Esophagus muscularis mucosa (tissue), 4 donors: ENCODE measurements around the gene VWDE. TPM values are rescaled to one million over a fixed set of nuclear protein-coding genes. Genes with fewer than 3 reads are reported as not detected.

Experiments used
- DNase-seq: peaks from one replicate; pipeline ENCODE4 v3.0.0-alpha.2; 2017; ENCODE audit errors: extremely low spot score
- H3K27ac ChIP-seq, 4 donors: fragments of 200-600 bp; sonication (generic); replicated peaks in 1 of 4; 1 replicate in 3 of 4; 2 replicates in 1 of 4; pipeline ENCODE4 v1.5.1; 2016 to 2019; ENCODE audit warnings: mild to moderate bottlenecking in 1 of 4
- H3K27me3 ChIP-seq, 4 donors: fragments of 200-600 bp; sonication (generic); one replicate each; pipeline versions ENCODE4 v1.5.1 to v1.6.0; 2016 to 2019
- H3K36me3 ChIP-seq, 4 donors: fragments of 200-600 bp; sonication (generic); one replicate each; pipeline ENCODE4 v1.5.1; 2016 to 2019
- H3K4me1 ChIP-seq, 4 donors: fragments of 200-600 bp; sonication (generic); one replicate each; pipeline ENCODE4 v1.5.1; 2016 to 2019
- H3K4me3 ChIP-seq, 4 donors: fragments of 200-600 bp; sonication (generic); 1 replicate in 2 of 4; 2 replicates in 2 of 4; pipeline ENCODE4 v1.5.1; 2016 to 2019; ENCODE audit warnings: mild to moderate bottlenecking in 4 of 4, moderate library complexity in 1 of 4
- H3K9me3 ChIP-seq, 4 donors: fragments of 200-600 bp; sonication (generic); 1 replicate in 3 of 4; 2 replicates in 1 of 4; pipeline ENCODE4 v1.5.1; 2016 to 2019
- CTCF ChIP-seq, 3 experiments: fragments of 200-600 bp in 2 of 3; fragments of 450-650 bp in 1 of 3; sonication (generic) in 2 of 3; IDR thresholded peaks; one replicate each; pipeline ENCODE4 v1.5.1; 2017 to 2019; ENCODE audit warnings: antibody characterized with exemption in 3 of 3, mild to moderate bottlenecking in 2 of 3, moderate library complexity in 1 of 3
- EP300 ChIP-seq: sonication (generic); formaldehyde crosslinking; IDR thresholded peaks from one replicate; pipeline ENCODE4 v1.6.1; 2017; ENCODE audit warnings: antibody characterized with exemption
- POLR2A ChIP-seq: fragments of 450-650 bp; IDR thresholded peaks from one replicate; pipeline ENCODE4 v1.6.1; 2017; ENCODE audit warnings: antibody characterized with exemption, moderate library complexity, mild to moderate bottlenecking, low read depth
- POLR2AphosphoS5 ChIP-seq, 2 donors: sonication (generic); formaldehyde crosslinking; IDR thresholded peaks; one replicate each; pipeline ENCODE4 v1.6.1; 2017; ENCODE audit warnings: antibody characterized with exemption in 2 of 2
- WGBS: methylation state at CpG from one replicate; pipeline ENCODE4 v1.1.5; 2018; 5-methylcytosine and 5-hydroxymethylcytosine counted together
- intact Hi-C: fragments of 100-400 bp; cut with DNase I; formaldehyde crosslinking; loops from one replicate; pipeline ENCODE4 v1.15.1; 2023
- total RNA-seq, 4 donors: library from RNA; depleted of rRNA; stranded (reverse); fragments of >200 nt; gene quantifications; one replicate each; pipeline versions ENCODE4 v1.1.0 to v1.2.1, GENCODE V29; 2016

VWDE gene
- total RNA-seq, 4 donors from 2014 or later: not detected

GRCh38 chr7:12350971-12351370 is 52.7 kb downstream of the VWDE start:
- Histone ChIP-seq H3K36me3 (no peaks in the 10 kb centered on the region), H3K9me3 (peaks cover 0 to 6% (median 0%) of the 10 kb centered on the region in 4 donors), H3K4me3 (no peak overlapping the region), H3K4me1 (no peaks in the 10 kb centered on the region), H3K27me3 (no peaks in the 10 kb centered on the region), H3K27ac (no peak overlapping the region)
- WGBS: 93% methylated on average over 3 of the region's 3 CpGs
- intact Hi-C loops: no loop called here
- TF ChIP-seq POLR2A: no peak
- TF ChIP-seq EP300: no peak
- no peak for TF ChIP-seq POLR2AphosphoS5 (IDR thresholded peaks at IDR 0.05)
- TF ChIP-seq CTCF (IDR thresholded peaks at IDR 0.05): no peak
- no peak for DNase-seq

GRCh38 chr7:12337095-12337494 is 66.6 kb downstream of the VWDE start:
- Histone ChIP-seq H3K9me3 (no peaks in the 10 kb centered on the region), H3K4me1 (no peaks in the 10 kb centered on the region), H3K27me3 (no peaks in the 10 kb centered on the region), H3K27ac (no peak overlapping the region), H3K36me3 (no peaks in the 10 kb centered on the region), H3K4me3 (no peak overlapping the region)
- DNase-seq: no peak
- 93% methylated on average over 2 of the region's 2 CpGs for WGBS
- TF ChIP-seq POLR2AphosphoS5 (IDR thresholded peaks at IDR 0.05) (no peak), EP300 (no peak), CTCF (IDR thresholded peaks at IDR 0.05) (no peak), POLR2A (no peak)
- intact Hi-C loops: no loop called here

- WGBS: 62% methylated on average over 6 of the region's 6 CpGs
- H3K27me3 ChIP-seq: no peaks in the 10 kb centered on the region
- DNase-seq: no peak
- no peak overlapping the region for H3K27ac ChIP-seq
- no peaks in the 10 kb centered on the region for H3K36me3 ChIP-seq
- no peak for TF ChIP-seq CTCF (IDR thresholded peaks at IDR 0.05)
- TF ChIP-seq POLR2AphosphoS5 (IDR thresholded peaks at IDR 0.05): no peak
- no peak for TF ChIP-seq EP300
- no peak for TF ChIP-seq POLR2A
- no peak overlapping the region for H3K4me3 ChIP-seq
- H3K9me3 ChIP-seq: no peaks in the 10 kb centered on the region
- intact Hi-C loops: loop anchor here (10.0 kb wide), 1 partner anchor 494 kb away; the partner anchor contains the start of gene THSD7A
- no peaks in the 10 kb centered on the region for H3K4me1 ChIP-seq
Observed at GRCh38 chr7:12328888-12329770, 74.5 kb downstream of the VWDE start.

- Histone ChIP-seq H3K9me3 (no peaks in the 10 kb centered on the region), H3K4me1 (no peaks in the 10 kb centered on the region), H3K27ac (no peak overlapping the region), H3K4me3 (no peak overlapping the region), H3K27me3 (no peaks in the 10 kb centered on the region), H3K36me3 (no peaks in the 10 kb centered on the region)
- DNase-seq: no peak
- 93% methylated on average over 3 of the region's 3 CpGs for WGBS
- TF ChIP-seq EP300: no peak
- no peak for TF ChIP-seq POLR2A
- TF ChIP-seq POLR2AphosphoS5 (IDR thresholded peaks at IDR 0.05): no peak
- no peak for TF ChIP-seq CTCF (IDR thresholded peaks at IDR 0.05)
- intact Hi-C loops: loop anchor here (10.0 kb wide), 1 partner anchor 493 kb away; the partner anchor contains the start of gene THSD7A
Observed at GRCh38 chr7:12327922-12328321, 75.7 kb downstream of the VWDE start.
